GM12878 (cell line): Measurements from ENCODE around the gene ZNF782. TPM values are rescaled to one million over a fixed set of nuclear protein-coding genes. Genes with fewer than 3 reads are reported as not detected.

Experiments
- ATAC-seq: fragments of 200-7000 bp; cut with Tn5 transposase; 3 replicates; pipeline ENCODE4 v1.9.1; 2020; ENCODE audit warnings: mild to moderate bottlenecking, moderate library complexity
- BruUV-seq: library from RNA; stranded (reverse); fragments of 400-500 nt; replicated peaks from 2 replicates; lab custom pipeline; 2021; lab: Mats Ljungman, UMichigan
- CTCF ChIA-PET: fragments of 300-600 bp; sonication (Branson Sonifier 250); formaldehyde crosslinking; extraction: SDS; loops from one replicate; lab custom pipeline; 2021; ENCODE audit warnings: inconsistent platforms; lab: Yijun Ruan, JAX
- POLR2A ChIA-PET: fragments of 350-600 bp; formaldehyde crosslinking; extraction: SDS; loops from one replicate; lab custom pipeline; 2021; ENCODE audit warnings: inconsistent platforms; lab: Charles Lee
- RAD21 ChIA-PET: fragments of 300-600 bp; sonication (Branson Sonifier 250); formaldehyde crosslinking; loops from one replicate; lab custom pipeline; 2023; ENCODE audit warnings: antibody characterized with exemption; ENCODE audit not compliant: unreplicated experiment; lab: Charles Lee
- SMC1A ChIA-PET: fragments of 300-600 bp; sonication (Branson Sonifier 250); formaldehyde crosslinking; loops from one replicate; lab custom pipeline; 2023; ENCODE audit not compliant: unreplicated experiment, uncharacterized antibody; lab: Charles Lee
- DNase-seq: peaks from one replicate; pipeline ENCODE4 v3.0.0-alpha.2; 2011; ENCODE audit warnings: low read depth, low spot score
- FAIRE-seq: peaks from 3 replicates; lab custom pipeline; 2011; peaks lifted over from hg19 to GRCh38; lab: Jason Lieb, UNC
- H2AFZ ChIP-seq: 2 replicates; pipeline ENCODE4 v1.6.0; 2011; ENCODE audit warnings: low read depth, low read length, control low read depth; ENCODE audit not compliant: control insufficient read depth
- H3K27ac ChIP-seq: 2 replicates; pipeline ENCODE4 v1.5.1; 2011; ENCODE audit warnings: control low read depth; ENCODE audit not compliant: control insufficient read depth, insufficient read depth
- H3K27me3 ChIP-seq, 2 experiments: replicated peaks in 1 of 2; 2 replicates each; pipeline versions ENCODE4 v1.6.0 to v1.6.1; 2011; ENCODE audit warnings: low read length in 1 of 2; ENCODE audit not compliant: control insufficient read depth in 2 of 2, insufficient read depth in 2 of 2
- H3K36me3 ChIP-seq, 2 experiments: 2 replicates each; pipeline ENCODE4 v1.5.1; 2011; ENCODE audit warnings: low read length in 1 of 2; ENCODE audit not compliant: control insufficient read depth in 2 of 2, insufficient read depth in 2 of 2
- H3K4me1 ChIP-seq: 2 replicates; pipeline ENCODE4 v1.6.1; 2011; ENCODE audit warnings: mild to moderate bottlenecking, low read length, moderate library complexity, mixed read lengths; ENCODE audit not compliant: control insufficient read depth, insufficient read depth
- H3K4me2 ChIP-seq: 2 replicates; pipeline ENCODE4 v1.6.0; 2011; ENCODE audit warnings: control low read depth; ENCODE audit not compliant: control insufficient read depth, insufficient read depth
- H3K4me3 ChIP-seq: fragments of 200-600 bp; sonication (generic); 2 replicates; pipeline ENCODE4 v1.5.1; 2016
- H3K79me2 ChIP-seq: 2 replicates; pipeline ENCODE4 v1.6.0; 2011; ENCODE audit warnings: low read length; ENCODE audit not compliant: control insufficient read depth, insufficient read depth
- H3K9ac ChIP-seq: 2 replicates; pipeline ENCODE4 v1.8.0; 2011; ENCODE audit warnings: low read length, control low read depth, mixed read lengths; ENCODE audit not compliant: control insufficient read depth, insufficient read depth
- H3K9me3 ChIP-seq: replicated peaks from 3 replicates; pipeline ENCODE4 v1.5.1; 2011; ENCODE audit warnings: mild to moderate bottlenecking, low read length; ENCODE audit not compliant: control insufficient read depth, insufficient read depth
- H4K20me1 ChIP-seq: 2 replicates; pipeline ENCODE4 v1.6.0; 2011; ENCODE audit not compliant: control insufficient read depth, insufficient read depth
- ATF3 ChIP-seq: IDR thresholded peaks from 2 replicates; pipeline ENCODE4 v1.6.1; 2011; ENCODE audit warnings: low read depth, mild to moderate bottlenecking, low read length, moderate library complexity, borderline replicate concordance; ENCODE audit errors: extremely low read depth
- CBX3 ChIP-seq: fragments of 200-600 bp; sonication (generic); IDR thresholded peaks from 2 replicates; pipeline ENCODE4 v1.6.1; 2016; ENCODE audit warnings: low read depth, borderline replicate concordance
- IRF3 ChIP-seq: fragments of 450-650 bp; IDR thresholded peaks from 2 replicates; pipeline ENCODE4 v1.6.1; 2014; ENCODE audit warnings: mild to moderate bottlenecking
- MAX ChIP-seq: IDR thresholded peaks from 2 replicates; pipeline ENCODE4 v1.6.1; 2012; ENCODE audit warnings: low read depth, low read length, improper control_type of control experiment
- PAX8 ChIP-seq: fragments of 450-650 bp; IDR thresholded peaks from 2 replicates; pipeline ENCODE4 v1.6.1; 2017; ENCODE audit warnings: mild to moderate bottlenecking, moderate library complexity
- PBX3 ChIP-seq: IDR thresholded peaks from 2 replicates; pipeline ENCODE4 v1.6.1; 2011; ENCODE audit warnings: mild to moderate bottlenecking, low read depth, low read length, moderate library complexity; ENCODE audit not compliant: insufficient replicate concordance
- WGBS: methylation state at CpG from one replicate; pipeline ENCODE4 v1.1.6; 2016; ENCODE audit warnings: low lambda C conversion rate; ENCODE audit not compliant: insufficient replicate concordance, insufficient coverage; ENCODE audit errors: missing lambda C conversion rate; 5-methylcytosine and 5-hydroxymethylcytosine counted together
- in situ Hi-C: fragments of 300-500 bp; cut with MboI; formaldehyde crosslinking; loops from 9 replicates; pipeline ENCODE4 v1.14.3; 2018; ENCODE audit warnings: mixed read lengths
- intact Hi-C: fragments of 100-400 bp; cut with micrococcal nuclease; formaldehyde crosslinking; loops from one replicate; pipeline ENCODE4 v1.14.2; 2022; ENCODE audit not compliant: unreplicated experiment
- polyA plus RNA-seq, 11 experiments: library from polyadenylated mRNA; depleted of rRNA in 4 of 11; unstranded in 6 of 11; stranded (reverse) in 5 of 11; fragments of >200 nt; fragmentation: Nextera tagmentation in 4 of 11; fragmentation: Illumina TruSeq in 1 of 11; extraction: Ambion mirVana in 4 of 11; extraction: Trizol in 1 of 11; gene quantifications; 1 replicate in 1 of 11; 2 replicates in 10 of 11; pipeline versions ENCODE4 v1.2.1 to v1.2.3, GENCODE V29; 2011 to 2016; ENCODE audit warnings: inconsistent platforms in 2 of 11, missing spikeins in 2 of 11, low read depth in 1 of 11
- total RNA-seq, 4 experiments: library from RNA; depleted of rRNA in 3 of 4; stranded (reverse); fragments of >200 nt in 3 of 4; fragmentation: Illumina TruSeq in 1 of 4; extraction: Trizol in 1 of 4; gene quantifications; 2 replicates each; pipeline versions ENCODE4 v1.2.1 to v1.2.3, GENCODE V29; 2013 to 2021

Gene ZNF782
- total and polyA plus RNA-seq, 10 of the 15 experiments (the other 5 are each of a cell fraction or from before 2014, with no cell fraction given), result 0.55 to 7.8 (median 4.5) TPM

GRCh38 chr9:96888591-96888990 lies 34.3 kb upstream of the ZNF782 start:
- H3K27me3 ChIP-seq, result no peaks in the 10 kb centered on the region
- no peaks in the 10 kb centered on the region for H3K4me1 ChIP-seq
- POLR2A ChIA-PET, result no interaction called here
- no peaks in the 10 kb centered on the region for H3K79me2 ChIP-seq
- H2AFZ ChIP-seq, result no peak overlapping the region
- no peak for TF ChIP-seq CBX3
- no peak for TF ChIP-seq ATF3
- no peak for TF ChIP-seq IRF3
- no peak for TF ChIP-seq PBX3
- no peak for TF ChIP-seq MAX
- no peak for TF ChIP-seq PAX8
- TF ChIP-seq, all 136 proteins: peak for 0
- 100% methylated on average over 4 of the region's 4 CpGs for WGBS
- H3K36me3 ChIP-seq, result peaks cover 0 to 1% of the 10 kb centered on the region in 2 experiments; a peak in 2 of 4 replicates
- DNase-seq, result no peak
- H3K27ac ChIP-seq, result no peak overlapping the region
- H4K20me1 ChIP-seq, result no peaks in the 10 kb centered on the region
- BruUV-seq, result no TSS peak
- FAIRE-seq, result no peak
- H3K4me3 ChIP-seq, result no peak overlapping the region
- no peak overlapping the region for H3K4me2 ChIP-seq
- no peak overlapping the region for H3K9ac ChIP-seq
- intact Hi-C loops, result no loop called here
- H3K9me3 ChIP-seq, result no peaks in the 10 kb centered on the region
- in situ Hi-C loops, result no loop called here
- no peak for ATAC-seq
- ChIA-PET CTCF (interaction anchor here (0.7 kb wide), 1 partner anchor 299 kb away, joined by 3 read pairs; no protein-coding TSS in a partner anchor), SMC1A (interaction anchor here (0.7 kb wide), 1 partner anchor 1721 kb away, joined by 3 read pairs; no protein-coding TSS in a partner anchor), RAD21 (no interaction called here)
